Measurements from ENCODE around the gene NHLH1.

- TF ChIP-seq, protein P1, sequence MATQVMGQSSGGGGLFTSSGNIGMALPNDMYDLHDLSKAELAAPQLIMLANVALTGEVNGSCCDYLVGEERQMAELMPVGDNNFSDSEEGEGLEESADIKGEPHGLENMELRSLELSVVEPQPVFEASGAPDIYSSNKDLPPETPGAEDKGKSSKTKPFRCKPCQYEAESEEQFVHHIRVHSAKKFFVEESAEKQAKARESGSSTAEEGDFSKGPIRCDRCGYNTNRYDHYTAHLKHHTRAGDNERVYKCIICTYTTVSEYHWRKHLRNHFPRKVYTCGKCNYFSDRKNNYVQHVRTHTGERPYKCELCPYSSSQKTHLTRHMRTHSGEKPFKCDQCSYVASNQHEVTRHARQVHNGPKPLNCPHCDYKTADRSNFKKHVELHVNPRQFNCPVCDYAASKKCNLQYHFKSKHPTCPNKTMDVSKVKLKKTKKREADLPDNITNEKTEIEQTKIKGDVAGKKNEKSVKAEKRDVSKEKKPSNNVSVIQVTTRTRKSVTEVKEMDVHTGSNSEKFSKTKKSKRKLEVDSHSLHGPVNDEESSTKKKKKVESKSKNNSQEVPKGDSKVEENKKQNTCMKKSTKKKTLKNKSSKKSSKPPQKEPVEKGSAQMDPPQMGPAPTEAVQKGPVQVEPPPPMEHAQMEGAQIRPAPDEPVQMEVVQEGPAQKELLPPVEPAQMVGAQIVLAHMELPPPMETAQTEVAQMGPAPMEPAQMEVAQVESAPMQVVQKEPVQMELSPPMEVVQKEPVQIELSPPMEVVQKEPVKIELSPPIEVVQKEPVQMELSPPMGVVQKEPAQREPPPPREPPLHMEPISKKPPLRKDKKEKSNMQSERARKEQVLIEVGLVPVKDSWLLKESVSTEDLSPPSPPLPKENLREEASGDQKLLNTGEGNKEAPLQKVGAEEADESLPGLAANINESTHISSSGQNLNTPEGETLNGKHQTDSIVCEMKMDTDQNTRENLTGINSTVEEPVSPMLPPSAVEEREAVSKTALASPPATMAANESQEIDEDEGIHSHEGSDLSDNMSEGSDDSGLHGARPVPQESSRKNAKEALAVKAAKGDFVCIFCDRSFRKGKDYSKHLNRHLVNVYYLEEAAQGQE (IDR thresholded peaks at IDR 0.05; ENCODE audit: insufficient read depth in 1 of 2, low read depth in 2 of 2, low read length in 2 of 2) = no peak
- TF ChIP-seq TAF1 (IDR thresholded peaks at IDR 0.05; ENCODE audit: borderline replicate concordance, insufficient read depth, low read length) (no peak), POLR2AphosphoS5 (IDR thresholded peaks at IDR 0.05; ENCODE audit: low read depth, low read length) (no peak), SIN3A (IDR thresholded peaks at IDR 0.05; ENCODE audit: borderline replicate concordance, insufficient read depth, low read length) (no peak), FOXP2 (optimal IDR thresholded peaks at IDR 0.05; ENCODE audit: borderline replicate concordance, extremely low read depth, extremely low read length, insufficient read depth) (no peak)
Observed at GRCh38 chr1:160332516-160332915, 34.4 kb upstream of the NHLH1 start.
